Astrocyte (in vitro differentiated cells and primary cell): ENCODE data around the gene SLC25A21. TPM values are rescaled to one million over a fixed set of nuclear protein-coding genes. Genes with fewer than 3 reads are reported as not detected.

Source experiments
- DNase-seq: peaks from one replicate; pipeline ENCODE4 v3.0.0-alpha.2; 2010; ENCODE audit warnings: low read depth
- FAIRE-seq: peaks from 2 replicates; lab custom pipeline; 2011; peaks lifted over from hg19 to GRCh38; lab: Jason Lieb, UNC
- H2AFZ ChIP-seq: 2 replicates; pipeline ENCODE4 v1.6.0; 2012; ENCODE audit warnings: low read depth, low read length, inconsistent platforms
- H3K27ac ChIP-seq: 2 replicates; pipeline ENCODE4 v1.5.1; 2011; ENCODE audit warnings: low read depth, low read length, inconsistent platforms
- H3K27me3 ChIP-seq: 2 replicates; pipeline ENCODE4 v1.6.0; 2011; ENCODE audit warnings: low read length, inconsistent platforms; ENCODE audit not compliant: insufficient read depth
- H3K36me3 ChIP-seq: 2 replicates; pipeline ENCODE4 v1.5.1; 2011; ENCODE audit warnings: low read length, inconsistent platforms; ENCODE audit not compliant: insufficient read depth
- H3K4me1 ChIP-seq: 2 replicates; pipeline ENCODE4 v1.5.1; 2011; ENCODE audit warnings: low read length, inconsistent platforms; ENCODE audit not compliant: insufficient read depth
- H3K4me2 ChIP-seq: 2 replicates; pipeline ENCODE4 v1.6.0; 2012; ENCODE audit warnings: low read length, inconsistent platforms
- H3K4me3 ChIP-seq: 2 replicates; pipeline ENCODE4 v1.5.1; 2011; ENCODE audit warnings: low read depth, mild to moderate bottlenecking, low read length, inconsistent platforms; ENCODE audit not compliant: insufficient read depth
- H3K79me2 ChIP-seq: 2 replicates; pipeline ENCODE4 v1.6.0; 2012; ENCODE audit warnings: mild to moderate bottlenecking, low read length, inconsistent platforms; ENCODE audit not compliant: insufficient read depth
- H3K9ac ChIP-seq: 2 replicates; pipeline ENCODE4 v1.6.0; 2012; ENCODE audit warnings: mild to moderate bottlenecking, low read length, inconsistent platforms
- H3K9me3 ChIP-seq: 2 replicates; pipeline ENCODE4 v1.5.1; 2012; ENCODE audit warnings: low read depth, mild to moderate bottlenecking, low read length, inconsistent platforms; ENCODE audit not compliant: insufficient read depth
- H4K20me1 ChIP-seq: 2 replicates; pipeline ENCODE4 v1.6.0; 2012; ENCODE audit warnings: low read length, inconsistent platforms; ENCODE audit not compliant: insufficient read depth
- H3K27ac Mint-ChIP-seq: one replicate; pipeline ENCODE4 v1.8.0; 2021; ENCODE audit warnings: mild to moderate bottlenecking, mixed read lengths; ENCODE audit not compliant: unreplicated experiment
- H3K27me3 Mint-ChIP-seq: one replicate; pipeline ENCODE4 v1.8.0; 2021; ENCODE audit warnings: low read depth, mixed read lengths; ENCODE audit not compliant: unreplicated experiment
- H3K36me3 Mint-ChIP-seq: one replicate; pipeline ENCODE4 v1.8.0; 2021; ENCODE audit warnings: low read depth, mixed read lengths; ENCODE audit not compliant: unreplicated experiment
- H3K4me1 Mint-ChIP-seq: one replicate; pipeline ENCODE4 v1.8.0; 2021; ENCODE audit warnings: low read depth, mixed read lengths; ENCODE audit not compliant: unreplicated experiment
- H3K4me3 Mint-ChIP-seq: one replicate; pipeline ENCODE4 v1.8.0; 2021; ENCODE audit warnings: mild to moderate bottlenecking, moderate library complexity, mixed read lengths; ENCODE audit not compliant: unreplicated experiment
- H3K9me3 Mint-ChIP-seq: one replicate; pipeline ENCODE4 v1.8.0; 2021; ENCODE audit warnings: mild to moderate bottlenecking, mixed read lengths; ENCODE audit not compliant: unreplicated experiment
- CTCF ChIP-seq: IDR thresholded peaks from 2 replicates; pipeline ENCODE4 v1.5.1; 2011; ENCODE audit warnings: low read depth, mild to moderate bottlenecking, inconsistent platforms, low read length, moderate library complexity; ENCODE audit not compliant: insufficient read depth
- EZH2 ChIP-seq: IDR thresholded peaks from 2 replicates; pipeline ENCODE4 v1.6.1; 2012; ENCODE audit warnings: mild to moderate bottlenecking, low read length, inconsistent platforms; ENCODE audit not compliant: insufficient read depth
- total RNA-seq: library from RNA; stranded (reverse); gene quantifications from 2 replicates; pipeline ENCODE4 v1.2.1, GENCODE V29; 2021

Gene SLC25A21
- total RNA-seq, 1 donor from 2014 or later, result 1.5 TPM

GRCh38 chr14:36768638-36769337 is 403.6 kb downstream of the SLC25A21 start:
- H3K79me2 ChIP-seq, result no peaks in the 10 kb centered on the region
- H2AFZ ChIP-seq, result no peak overlapping the region
- FAIRE-seq, result no peak

DNA sequence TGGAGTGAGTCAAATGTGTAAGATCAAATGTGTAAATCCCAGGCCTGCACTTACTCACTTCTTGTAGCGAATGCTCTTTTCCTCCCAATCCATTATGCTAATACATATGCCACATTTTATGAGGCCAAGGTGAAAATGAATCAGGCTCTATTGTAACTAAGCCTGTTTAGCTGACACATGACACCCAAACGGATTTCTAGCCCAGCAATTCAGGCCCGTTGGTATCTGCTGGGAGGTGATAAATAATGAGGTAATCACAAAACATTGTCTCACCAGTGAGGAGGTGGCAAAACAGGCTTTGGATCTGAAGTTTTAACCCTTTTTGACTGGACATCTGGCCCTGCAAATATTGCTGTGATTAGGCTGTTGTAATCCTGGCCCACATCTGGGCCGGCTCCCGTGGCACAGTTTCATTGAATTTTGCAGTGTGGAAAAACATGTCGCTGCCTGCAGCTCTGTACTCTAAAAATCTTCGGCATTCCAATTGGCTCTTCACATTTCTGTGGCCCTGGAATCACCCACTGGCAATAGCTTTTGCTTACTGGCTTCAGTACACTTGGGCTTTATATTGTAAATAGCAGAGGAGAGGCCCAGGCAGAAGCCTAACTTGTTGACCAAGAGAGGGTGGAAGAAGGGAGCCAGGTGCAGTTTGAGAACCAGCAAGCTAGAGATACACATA is 404.7 kb downstream of the SLC25A21 start:
- Histone ChIP-seq H3K27ac (no peak overlapping the region), H3K4me3 (no peak overlapping the region), H2AFZ (peak overlapping the region; percentile 45), H3K27me3 (no peaks in the 10 kb centered on the region), H3K79me2 (no peaks in the 10 kb centered on the region), H3K4me2 (no peak overlapping the region), H4K20me1 (no peaks in the 10 kb centered on the region), H3K36me3 (no peaks in the 10 kb centered on the region), H3K4me1 (no peaks in the 10 kb centered on the region), H3K9ac (no peak overlapping the region), H3K9me3 (no peaks in the 10 kb centered on the region)
- TF ChIP-seq EZH2 (no peak), CTCF (no peak)
- FAIRE-seq, result no peak
- peak overlapping the region; percentile 71 for H3K27ac Mint-ChIP-seq
- no peaks in the 10 kb centered on the region for H3K36me3 Mint-ChIP-seq
- no peaks in the 10 kb centered on the region for H3K9me3 Mint-ChIP-seq
- H3K4me3 Mint-ChIP-seq, result no peak overlapping the region
- H3K27me3 Mint-ChIP-seq, result no peaks in the 10 kb centered on the region
- DNase-seq, result peak; percentile 31
- peaks cover 14% of the 10 kb centered on the region for H3K4me1 Mint-ChIP-seq

More at GRCh38 chr14:36768638-36769337, 403.6 kb downstream of the SLC25A21 start:
- no peak for TF ChIP-seq CTCF
- no peak for TF ChIP-seq EZH2
- H3K9me3 Mint-ChIP-seq, result no peaks in the 10 kb centered on the region
- no peaks in the 10 kb centered on the region for H3K9me3 ChIP-seq
- no peak overlapping the region for H3K27ac ChIP-seq
- no peak overlapping the region for H3K4me2 ChIP-seq
- DNase-seq, result no peak
- no peaks in the 10 kb centered on the region for H3K27me3 ChIP-seq
- no peak overlapping the region for H3K4me3 ChIP-seq
- H3K27me3 Mint-ChIP-seq, result no peaks in the 10 kb centered on the region
- no peaks in the 10 kb centered on the region for H3K4me1 ChIP-seq
- H3K36me3 Mint-ChIP-seq, result no peaks in the 10 kb centered on the region
- H3K4me3 Mint-ChIP-seq, result no peak overlapping the region
- H3K4me1 Mint-ChIP-seq, result peaks cover 22% of the 10 kb centered on the region
- no peak overlapping the region for H3K9ac ChIP-seq
- H3K36me3 ChIP-seq, result no peaks in the 10 kb centered on the region
- no peaks in the 10 kb centered on the region for H4K20me1 ChIP-seq
- H3K27ac Mint-ChIP-seq, result no peak overlapping the region

GRCh38 chr14:36766974-36767373 is 405.4 kb downstream of the SLC25A21 start:
- Histone ChIP-seq H3K4me2 (no peak overlapping the region), H3K9me3 (no peaks in the 10 kb centered on the region), H3K79me2 (no peaks in the 10 kb centered on the region), H3K9ac (no peak overlapping the region), H3K36me3 (no peaks in the 10 kb centered on the region), H3K27ac (no peak overlapping the region), H3K4me1 (no peaks in the 10 kb centered on the region), H4K20me1 (no peaks in the 10 kb centered on the region), H3K4me3 (no peak overlapping the region), H3K27me3 (no peaks in the 10 kb centered on the region), H2AFZ (no peak overlapping the region)
- Mint-ChIP-seq H3K4me3 (no peak overlapping the region), H3K4me1 (peaks cover 10% of the 10 kb centered on the region), H3K27ac (no peak overlapping the region), H3K27me3 (no peaks in the 10 kb centered on the region), H3K36me3 (no peaks in the 10 kb centered on the region), H3K9me3 (no peaks in the 10 kb centered on the region)
- DNase-seq, result no peak
- TF ChIP-seq CTCF, result no peak
- TF ChIP-seq EZH2, result no peak
- FAIRE-seq, result no peak
